Lower leg skin (tissue), 3 donors: ENCODE data around the gene MYD88.

ENCODE experiments used
- CTCF ChIP-seq, 3 donors: fragments of 450-650 bp; IDR thresholded peaks; one replicate each; pipeline ENCODE4 v1.5.1; 2016; ENCODE audit warnings: antibody characterized with exemption in 3 of 3, mild to moderate bottlenecking in 3 of 3, moderate library complexity in 2 of 3
- POLR2A ChIP-seq, 2 donors: fragments of 450-650 bp; IDR thresholded peaks; one replicate each; pipeline ENCODE4 v1.6.1; 2016 to 2017; ENCODE audit warnings: antibody characterized with exemption in 2 of 2, mild to moderate bottlenecking in 1 of 2, moderate library complexity in 1 of 2

GRCh38 chr3:38165722-38166387 is 27.4 kb downstream of the MYD88 start:
- TF ChIP-seq CTCF (IDR thresholded peaks at IDR 0.05) = peak in 1 of 3 donors; percentile 1
- no peak for TF ChIP-seq POLR2A (IDR thresholded peaks at IDR 0.05)
